KG1 (cell line): Measurements from ENCODE around the gene GABBR2.

Experiments used
- DNase-seq: peaks from one replicate; lab custom pipeline; 2025; lab: John Stamatoyannopoulos, UW

GABBR2 gene

GRCh38 chr9:98540476-98540875, 168.3 kb downstream of the GABBR2 start:
- DNase-seq, result no peak

DNA sequence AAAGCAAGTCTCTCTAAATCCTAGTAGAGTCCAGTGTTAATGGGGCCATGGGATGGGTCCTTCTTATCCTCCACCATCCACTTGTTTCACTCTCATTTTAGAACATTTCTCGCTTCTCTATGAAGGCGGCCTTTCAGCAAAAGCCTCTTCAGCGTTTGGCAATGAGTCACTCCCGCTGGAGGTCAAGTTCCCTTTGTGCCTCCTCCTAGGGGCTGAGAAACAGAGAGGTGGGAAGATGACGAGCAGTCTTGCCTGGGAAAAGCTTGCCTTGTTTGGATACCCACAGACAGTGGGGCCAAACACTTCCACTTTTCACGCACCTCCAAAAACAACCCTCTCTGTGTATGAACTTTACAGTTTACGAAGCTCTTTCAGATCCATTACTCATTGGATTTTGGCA, 168.8 kb downstream of the GABBR2 start:
- no peak for DNase-seq

GRCh38 chr9:98538626-98539031, 170.1 kb downstream of the GABBR2 start:
- no peak for DNase-seq

DNA sequence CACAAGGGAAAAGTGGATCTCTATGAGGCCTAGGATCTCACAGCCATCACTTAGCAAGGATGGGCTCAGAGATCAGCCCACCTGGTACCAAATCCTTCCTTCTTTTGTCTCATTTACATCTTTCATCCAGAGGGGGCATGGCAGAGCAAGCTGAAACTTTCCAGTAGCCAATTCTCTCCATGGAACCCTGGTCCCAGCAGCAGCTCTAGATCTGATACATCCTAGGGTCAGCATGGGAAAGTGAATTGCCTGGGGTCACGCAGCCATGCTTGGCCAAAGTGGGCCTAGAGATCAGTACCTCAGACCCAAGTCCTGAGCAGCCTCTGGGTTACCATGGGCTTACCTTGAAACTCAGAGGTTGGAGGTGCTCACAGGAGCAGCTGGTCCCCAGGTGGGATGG, 170.5 kb downstream of the GABBR2 start:
- DNase-seq, result no peak

DNA sequence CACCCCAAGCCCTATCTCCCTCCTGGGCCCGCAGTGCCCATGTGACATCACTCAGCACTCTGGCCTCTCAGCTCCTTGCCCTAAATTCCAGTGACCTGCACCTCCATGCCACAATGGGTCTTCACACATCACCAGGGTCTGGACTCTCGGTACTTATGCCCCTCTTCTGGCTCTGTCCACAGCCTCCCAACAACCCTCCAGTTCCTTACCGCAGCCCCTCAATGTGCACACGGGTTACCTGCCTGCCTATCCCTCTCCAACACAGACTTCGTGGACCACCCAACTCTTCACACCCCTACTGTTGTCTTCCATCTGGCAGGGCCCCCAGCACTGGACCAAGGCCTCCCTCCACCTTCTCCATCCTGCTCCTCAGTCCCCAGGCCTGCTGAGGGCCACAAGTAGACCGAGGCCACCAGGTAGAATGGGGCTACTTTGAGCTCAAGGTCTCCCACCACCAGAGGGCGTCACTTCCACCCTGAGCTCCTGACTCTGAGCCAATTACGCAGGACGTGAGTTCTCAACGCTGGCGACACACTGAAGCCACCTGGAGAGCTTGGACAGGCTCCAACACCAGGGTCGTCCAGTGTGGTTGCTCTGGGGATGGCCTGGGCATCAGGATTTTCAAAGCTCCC, 172.1 kb downstream of the GABBR2 start:
- DNase-seq, result no peak

GRCh38 chr9:98533866-98534265, 174.9 kb downstream of the GABBR2 start:
- no peak for DNase-seq

DNA sequence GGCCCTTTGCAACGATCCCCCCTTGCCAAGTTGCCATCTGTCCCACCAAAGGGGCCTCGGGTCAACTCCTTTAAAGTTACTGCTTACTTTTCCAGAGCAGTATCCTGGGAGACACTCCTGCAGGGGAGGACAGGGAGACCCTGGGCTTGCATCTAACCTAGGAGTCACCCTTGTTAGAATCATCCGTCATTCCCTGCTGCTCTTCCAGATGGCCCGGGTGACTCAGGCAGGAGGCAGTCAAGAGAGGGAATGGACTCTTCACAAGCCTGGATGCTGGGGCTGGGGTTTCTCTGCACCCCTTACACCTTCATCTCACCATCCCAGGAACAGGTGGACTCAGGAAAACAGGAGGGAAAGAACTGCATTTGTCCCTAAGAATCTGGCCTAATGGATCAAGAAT, 175.6 kb downstream of the GABBR2 start:
- DNase-seq, result no peak

GRCh38 chr9:98532574-98532973, 176.2 kb downstream of the GABBR2 start:
- DNase-seq, result no peak

GRCh38 chr9:98532147-98532546, 176.6 kb downstream of the GABBR2 start:
- DNase-seq, result no peak

GRCh38 chr9:98530806-98531386, 177.8 kb downstream of the GABBR2 start:
- no peak for DNase-seq

GRCh38 chr9:98530275-98530674, 178.5 kb downstream of the GABBR2 start:
- DNase-seq, result no peak

DNA sequence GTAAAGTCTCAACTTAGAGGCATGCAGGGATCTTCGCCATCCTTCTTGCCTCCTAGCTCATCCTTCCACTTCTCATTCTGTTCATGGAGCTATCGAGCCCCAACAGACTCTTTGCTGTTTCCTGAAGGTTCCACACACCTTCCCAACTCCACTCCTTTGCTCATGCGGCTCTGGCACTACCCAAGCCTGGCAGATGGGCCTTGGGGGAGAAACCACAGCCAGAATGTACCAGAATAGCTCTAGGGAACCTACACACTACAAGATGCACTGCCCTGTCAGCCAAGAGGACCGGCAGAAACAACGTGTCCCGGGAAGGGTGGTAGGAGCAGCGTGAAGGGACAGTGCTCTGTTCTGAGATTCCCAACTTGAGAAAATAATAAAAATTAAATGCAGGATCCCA, 178.9 kb downstream of the GABBR2 start:
- DNase-seq, result no peak

DNA sequence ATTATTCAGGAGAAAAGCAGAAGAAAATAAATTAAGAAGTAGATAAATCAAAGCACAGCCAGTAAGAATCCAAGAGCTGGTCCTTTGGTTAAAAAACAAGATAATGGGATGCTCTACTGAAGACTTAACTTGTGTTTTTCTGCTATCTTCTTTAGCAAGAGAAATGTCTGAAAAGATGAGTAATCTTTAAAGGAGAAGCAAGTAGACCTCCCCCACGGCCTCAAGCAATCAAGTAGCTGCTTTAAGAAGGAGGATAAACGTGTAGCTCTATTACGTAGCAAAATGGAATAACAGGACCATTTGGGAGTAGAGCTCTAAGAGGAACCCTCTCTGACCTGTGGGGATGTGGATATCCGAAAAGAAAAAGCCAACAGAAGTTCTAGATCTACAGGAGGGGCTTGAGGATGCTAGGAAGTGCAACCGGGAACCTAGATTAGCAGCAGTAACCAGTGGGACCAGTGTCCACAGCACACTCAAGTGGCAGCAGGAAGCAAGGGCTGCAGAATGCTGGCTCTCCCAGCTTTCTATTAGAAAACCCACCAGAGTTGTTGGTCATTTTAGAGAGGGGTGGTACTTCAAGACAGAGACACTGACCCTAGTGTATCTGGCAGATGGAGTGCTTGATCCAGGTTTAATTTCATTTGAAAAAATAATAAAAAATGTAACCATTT, 185.4 kb downstream of the GABBR2 start:
- DNase-seq, result no peak

- no peak for DNase-seq
Measured at GRCh38 chr9:98522487-98522886, 186.2 kb downstream of the GABBR2 start.

DNA sequence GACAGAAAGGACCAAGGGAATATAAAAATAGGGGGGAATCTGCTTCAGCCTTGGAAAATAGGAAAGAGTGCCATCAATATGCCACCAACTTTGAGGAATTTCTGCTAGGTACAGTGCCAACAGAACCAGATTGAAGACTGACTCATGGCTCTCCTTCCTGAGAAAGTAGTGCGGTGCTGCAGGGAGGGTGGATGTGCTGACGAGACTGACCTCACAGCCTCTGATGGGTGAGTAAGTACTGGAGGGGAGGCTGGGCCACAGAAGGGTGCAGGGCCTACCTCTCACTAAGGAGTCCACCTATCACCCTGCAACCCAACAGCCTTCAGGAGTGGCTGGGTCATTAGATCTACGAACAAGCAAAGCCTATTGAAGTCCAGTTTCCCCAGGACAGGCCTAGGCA, 187.6 kb downstream of the GABBR2 start:
- no peak for DNase-seq

DNA sequence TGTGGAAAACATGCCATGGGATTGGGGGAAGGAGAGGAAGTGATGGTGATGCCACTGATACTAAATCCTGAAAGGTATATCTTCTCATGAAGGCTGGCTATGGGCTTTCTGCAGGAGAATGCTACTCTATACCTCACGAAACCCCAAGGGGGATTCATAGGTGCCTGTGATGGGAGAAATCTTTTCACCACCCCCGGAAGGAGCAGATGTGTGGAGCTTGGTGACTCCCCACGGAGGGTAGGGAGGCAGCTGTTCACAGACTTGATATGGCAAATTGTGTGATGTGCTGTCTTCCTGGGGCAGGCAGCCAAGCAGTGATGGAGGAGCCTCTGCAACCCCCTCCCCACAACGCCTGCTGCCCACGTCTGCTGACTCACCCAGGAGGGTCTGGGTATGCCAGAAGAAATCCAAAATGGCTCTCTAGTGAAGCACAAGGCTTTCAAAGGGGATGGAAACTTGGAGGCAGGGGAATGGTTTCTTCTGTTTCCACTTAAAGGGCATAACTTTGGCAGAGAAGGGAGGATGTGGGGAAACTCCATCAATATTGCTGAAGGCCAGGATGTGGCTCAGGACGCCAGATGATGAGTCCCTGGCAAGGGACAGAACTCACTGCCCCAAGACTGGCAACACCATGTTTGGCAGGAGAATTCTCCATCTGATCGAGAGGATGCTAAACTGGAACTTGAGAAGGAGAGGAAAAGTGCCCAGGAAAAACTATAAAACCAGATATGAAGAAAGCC, 188.3 kb downstream of the GABBR2 start:
- no peak for DNase-seq

DNA sequence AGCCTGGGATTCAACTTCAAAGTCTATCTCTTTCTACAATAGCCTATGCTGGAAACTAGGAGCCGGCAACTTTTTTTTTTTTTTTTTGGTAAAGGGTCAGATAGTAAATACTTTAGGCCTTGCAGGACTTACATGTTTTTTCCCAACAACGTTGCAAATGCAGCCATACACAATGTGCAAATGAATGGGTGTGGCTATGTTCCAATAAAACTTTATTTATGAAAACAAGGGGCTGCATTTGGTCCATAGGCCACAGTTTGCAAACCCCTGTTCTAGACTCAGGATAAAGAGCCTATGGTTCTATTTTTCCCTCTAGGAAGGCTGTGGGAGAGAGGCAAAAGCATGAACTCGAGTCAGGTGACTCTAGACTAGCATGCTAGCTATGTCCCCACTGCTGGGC, 189.1 kb downstream of the GABBR2 start:
- DNase-seq, result no peak

DNA sequence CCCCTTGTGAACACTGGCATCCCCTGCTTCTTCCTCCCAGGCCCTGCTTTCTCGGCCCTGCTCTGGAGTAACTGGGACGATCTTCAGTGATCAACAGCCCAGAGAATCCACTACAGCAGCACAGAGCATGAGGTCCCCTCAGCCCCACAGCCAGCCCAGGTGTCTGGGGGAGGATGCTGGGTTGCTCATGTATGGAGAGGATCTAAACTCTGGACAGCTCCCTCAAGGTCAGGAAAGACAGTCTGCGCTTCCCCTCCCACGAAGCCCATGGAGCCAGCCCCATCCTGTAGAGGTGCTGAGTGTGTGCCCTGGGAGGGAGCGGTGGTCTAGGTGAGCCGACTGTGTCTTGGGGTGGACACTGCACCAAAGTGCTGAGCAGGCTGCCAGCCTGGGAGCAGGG, 190.2 kb downstream of the GABBR2 start:
- DNase-seq, result no peak

DNA sequence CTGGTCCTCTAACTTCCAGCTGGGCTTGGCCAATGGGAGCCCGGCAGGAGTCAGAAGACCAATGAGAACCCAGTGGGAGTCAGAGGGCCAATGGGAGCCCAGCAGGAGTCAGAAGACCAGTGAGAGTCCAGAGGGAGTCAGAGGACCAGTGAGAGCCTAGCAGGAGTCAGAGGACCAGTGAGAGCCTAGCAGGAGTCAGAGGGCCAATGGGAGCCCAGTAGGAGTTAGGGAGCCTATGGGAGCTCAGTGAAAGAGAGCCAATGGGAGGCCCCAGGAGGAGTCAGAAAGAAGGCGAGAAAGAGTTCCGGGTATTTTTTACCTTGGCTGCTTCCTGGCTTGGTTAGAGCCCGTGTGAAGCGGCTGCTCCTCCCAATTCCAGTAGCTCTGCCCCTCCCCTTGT, 191.0 kb downstream of the GABBR2 start:
- DNase-seq, result no peak

GRCh38 chr9:98516897-98517503, 191.7 kb downstream of the GABBR2 start:
- DNase-seq, result no peak

DNA sequence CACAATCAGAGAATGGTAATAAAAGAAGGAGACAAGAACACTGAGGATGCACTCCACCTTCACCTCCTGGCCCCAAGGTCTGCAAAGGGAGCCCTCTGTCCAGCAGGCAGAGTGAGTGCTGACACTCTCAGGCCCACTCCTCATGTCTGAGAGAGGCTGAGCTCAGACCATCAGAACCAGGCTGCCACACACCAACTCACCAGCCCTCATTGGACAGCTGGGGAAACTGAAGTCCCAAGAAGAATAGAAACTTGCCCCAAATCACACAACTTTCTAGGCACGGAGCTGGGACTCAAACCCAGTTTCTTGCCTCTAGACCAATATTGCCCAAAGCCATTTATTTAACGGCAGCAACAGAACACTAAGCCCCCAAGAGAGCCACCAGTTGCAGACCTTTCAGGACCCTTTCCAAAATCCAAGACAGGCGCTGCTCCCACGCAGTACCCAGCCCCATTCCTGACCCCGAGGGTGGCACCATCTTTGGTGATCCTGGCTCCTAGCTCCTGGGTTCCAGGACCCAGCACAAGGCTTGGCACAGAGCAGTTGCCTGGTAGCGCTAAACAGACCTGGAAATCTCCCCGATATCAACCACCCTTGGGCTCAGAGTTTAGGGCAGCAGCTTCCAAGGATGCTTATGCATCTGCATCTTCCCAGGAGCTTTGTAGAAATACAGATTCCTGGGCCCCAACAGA, 192.4 kb downstream of the GABBR2 start:
- no peak for DNase-seq
